Measurements from ENCODE around the gene TFIP11.

Gene TFIP11

DNA sequence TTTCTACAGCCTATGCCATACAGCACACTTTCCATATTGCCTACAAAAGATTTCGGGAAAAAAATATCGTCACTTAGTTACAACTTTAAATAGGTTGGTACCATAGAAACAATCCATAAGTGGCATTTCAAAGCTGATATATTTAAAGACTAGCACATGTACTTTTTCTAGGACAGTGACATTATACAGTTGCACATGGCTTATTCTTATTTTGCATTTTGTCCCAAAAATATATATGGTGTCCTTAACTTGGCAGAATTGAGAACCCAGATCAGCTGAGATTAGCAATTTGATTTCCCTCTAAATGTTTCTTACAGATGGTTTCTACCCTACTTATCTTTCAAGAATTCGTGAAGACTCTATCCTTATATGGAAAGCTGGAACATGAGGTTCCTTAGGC is 3.7 kb upstream of the TFIP11 start:
- Histone ChIP-seq H3F3A (ENCODE audit: insufficient read depth, low read length) (no peaks in the 10 kb centered on the region), H2AFZ (ENCODE audit: low read length) (no peak overlapping the region), H3K9me2 (ENCODE audit: low read depth, low read length) (no peaks in the 10 kb centered on the region), H3K4me2 (ENCODE audit: low read length) (no peak overlapping the region), H4K20me1 (ENCODE audit: insufficient read depth, low read length) (no peaks in the 10 kb centered on the region), H3K36me3 (ENCODE audit: insufficient read depth, low read length) (no peaks in the 10 kb centered on the region), H3K27ac (ENCODE audit: low read depth, low read length, poor library complexity, severe bottlenecking) (no peak overlapping the region), H3K27me3 (ENCODE audit: insufficient read depth, low read length) (no peaks in the 10 kb centered on the region), H3K4me1 (ENCODE audit: insufficient read depth, low read length, severe bottlenecking) (peaks cover 28% of the 10 kb centered on the region), H3K4me3 (ENCODE audit: low read depth, low read length, poor library complexity, severe bottlenecking) (no peak overlapping the region), H3K9ac (ENCODE audit: low read length) (no peak overlapping the region), H3K79me2 (ENCODE audit: insufficient read depth, low read length) (peaks cover 13% of the 10 kb centered on the region), H3K9me3 (ENCODE audit: low read length) (no peaks in the 10 kb centered on the region)
- no peak for TF ChIP-seq EZH2 (IDR thresholded peaks at IDR 0.05; ENCODE audit: borderline replicate concordance, low read length)
- TF ChIP-seq CTCF (IDR thresholded peaks at IDR 0.05; ENCODE audit: low read length), result no peak

DNA sequence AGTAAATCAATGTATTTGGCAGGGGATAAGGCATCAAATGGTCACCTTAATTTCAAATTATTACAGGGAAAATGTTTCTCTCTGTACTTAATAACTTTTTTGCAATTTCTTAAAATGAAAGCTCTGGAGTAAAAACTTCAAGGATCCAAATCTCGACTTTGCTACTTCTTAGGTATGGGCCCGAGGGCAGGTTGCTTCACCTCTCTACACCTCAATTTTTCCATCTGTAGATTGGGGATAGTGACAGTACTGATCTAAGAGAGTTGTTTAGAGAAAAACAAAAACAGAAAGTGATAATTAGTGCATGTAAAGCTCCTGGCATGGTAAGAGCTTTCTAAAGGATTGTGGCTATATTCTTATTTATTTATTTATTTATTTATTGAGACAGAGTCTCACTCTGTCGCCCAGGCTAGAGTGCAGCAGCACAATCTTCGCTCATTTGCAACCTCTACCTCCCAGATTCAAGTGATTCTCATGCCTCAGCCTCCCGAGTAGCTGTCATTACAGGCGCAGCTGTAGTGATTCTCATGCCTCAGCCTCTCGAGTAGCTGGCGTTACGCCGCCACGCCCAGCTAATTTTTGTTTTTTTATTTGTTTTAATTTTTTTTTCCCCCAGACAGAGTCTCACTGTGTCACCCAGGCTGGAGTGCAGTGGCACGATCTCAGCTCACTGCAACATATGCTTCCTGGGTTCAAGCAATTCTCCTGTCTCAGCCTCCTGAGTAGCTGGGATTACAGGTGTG is 2.3 kb upstream of the TFIP11 start:
- Histone ChIP-seq H3K27ac (ENCODE audit: low read depth, low read length, poor library complexity, severe bottlenecking) (no peak overlapping the region), H3K4me2 (ENCODE audit: low read length) (peak overlapping the region; percentile 85), H3K4me3 (ENCODE audit: low read depth, low read length, poor library complexity, severe bottlenecking) (peak overlapping the region; percentile 86), H3K36me3 (ENCODE audit: insufficient read depth, low read length) (peaks cover 13% of the 10 kb centered on the region; the same call in 1 of the 2 replicates), H3K9ac (ENCODE audit: low read length) (no peak overlapping the region), H3K4me1 (ENCODE audit: insufficient read depth, low read length, severe bottlenecking) (peaks cover 31% of the 10 kb centered on the region), H4K20me1 (ENCODE audit: insufficient read depth, low read length) (no peaks in the 10 kb centered on the region), H3F3A (ENCODE audit: insufficient read depth, low read length) (no peaks in the 10 kb centered on the region), H3K9me2 (ENCODE audit: low read depth, low read length) (no peaks in the 10 kb centered on the region), H2AFZ (ENCODE audit: low read length) (no peak overlapping the region), H3K27me3 (ENCODE audit: insufficient read depth, low read length) (no peaks in the 10 kb centered on the region), H3K79me2 (ENCODE audit: insufficient read depth, low read length) (peaks cover 16% of the 10 kb centered on the region), H3K9me3 (ENCODE audit: low read length) (no peaks in the 10 kb centered on the region)
- TF ChIP-seq CTCF (IDR thresholded peaks at IDR 0.05; ENCODE audit: low read length), result no peak
- no peak for TF ChIP-seq EZH2 (IDR thresholded peaks at IDR 0.05; ENCODE audit: borderline replicate concordance, low read length)

DNA sequence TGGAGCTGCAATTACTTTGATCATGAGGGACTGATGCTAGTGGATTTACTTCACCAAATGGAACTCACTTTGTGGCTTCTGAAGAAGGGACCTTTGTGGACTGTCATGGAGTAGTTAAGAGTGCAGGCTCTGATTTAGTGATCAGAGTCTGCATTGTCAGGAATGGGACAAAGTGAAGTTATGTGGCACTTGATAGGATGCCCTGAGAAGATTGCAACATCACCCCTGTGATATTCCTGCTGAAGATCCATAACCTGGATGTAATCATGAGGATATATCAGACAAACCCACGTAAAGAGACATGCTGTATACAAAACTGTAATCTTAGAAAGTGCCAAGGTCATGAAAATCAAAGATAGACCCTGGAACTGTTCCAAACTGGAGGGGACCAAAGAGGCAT is 1.6 kb upstream of the TFIP11 start:
- Histone ChIP-seq H3K9me3 (ENCODE audit: low read length) (no peaks in the 10 kb centered on the region), H3K27ac (ENCODE audit: low read depth, low read length, poor library complexity, severe bottlenecking) (no peak overlapping the region), H3K27me3 (ENCODE audit: insufficient read depth, low read length) (no peaks in the 10 kb centered on the region), H3K4me3 (ENCODE audit: low read depth, low read length, poor library complexity, severe bottlenecking) (peak overlapping the region; percentile 86), H4K20me1 (ENCODE audit: insufficient read depth, low read length) (no peaks in the 10 kb centered on the region), H3K36me3 (ENCODE audit: insufficient read depth, low read length) (peaks cover 21% of the 10 kb centered on the region), H2AFZ (ENCODE audit: low read length) (no peak overlapping the region), H3F3A (ENCODE audit: insufficient read depth, low read length) (no peaks in the 10 kb centered on the region), H3K4me1 (ENCODE audit: insufficient read depth, low read length, severe bottlenecking) (peaks cover 31% of the 10 kb centered on the region), H3K79me2 (ENCODE audit: insufficient read depth, low read length) (peaks cover 16% of the 10 kb centered on the region), H3K4me2 (ENCODE audit: low read length) (peak overlapping the region; percentile 85), H3K9me2 (ENCODE audit: low read depth, low read length) (no peaks in the 10 kb centered on the region), H3K9ac (ENCODE audit: low read length) (peak overlapping the region; percentile 79; the same call in 1 of the 2 replicates)
- TF ChIP-seq EZH2 (IDR thresholded peaks at IDR 0.05; ENCODE audit: borderline replicate concordance, low read length) (no peak), CTCF (IDR thresholded peaks at IDR 0.05; ENCODE audit: low read length) (no peak)
